ENCODE results near the gene CDC42EP2. TPM values are rescaled to one million over a fixed set of nuclear protein-coding genes. Genes with fewer than 3 reads are reported as not detected.

CDC42EP2 gene
- polyA plus RNA-seq, 1 experiment: 23.2 TPM

DNA sequence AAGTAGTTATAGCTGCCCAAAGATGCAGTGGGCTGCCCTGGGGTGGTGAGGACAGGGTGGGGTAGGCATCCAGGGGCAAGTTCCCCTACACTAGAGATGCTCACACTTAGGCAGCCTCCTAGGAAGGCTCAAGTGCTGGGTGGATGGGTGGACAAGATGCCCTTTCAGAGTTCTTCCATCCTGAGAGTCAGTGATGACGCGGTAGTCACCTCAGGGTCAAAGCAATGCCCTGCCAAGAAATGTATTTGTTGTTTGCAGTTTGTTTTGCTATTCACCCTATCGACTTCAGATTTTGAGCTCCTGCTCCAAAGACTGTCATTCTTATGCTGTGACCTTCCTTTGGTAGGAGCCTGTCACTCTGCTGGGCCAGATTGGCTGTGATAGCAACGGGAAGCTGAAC, 34.0 kb upstream of the CDC42EP2 start:
- no peak overlapping the region for H3K4me3 ChIP-seq (ENCODE audit: low read depth, low read length)
- TF ChIP-seq, protein P1, sequence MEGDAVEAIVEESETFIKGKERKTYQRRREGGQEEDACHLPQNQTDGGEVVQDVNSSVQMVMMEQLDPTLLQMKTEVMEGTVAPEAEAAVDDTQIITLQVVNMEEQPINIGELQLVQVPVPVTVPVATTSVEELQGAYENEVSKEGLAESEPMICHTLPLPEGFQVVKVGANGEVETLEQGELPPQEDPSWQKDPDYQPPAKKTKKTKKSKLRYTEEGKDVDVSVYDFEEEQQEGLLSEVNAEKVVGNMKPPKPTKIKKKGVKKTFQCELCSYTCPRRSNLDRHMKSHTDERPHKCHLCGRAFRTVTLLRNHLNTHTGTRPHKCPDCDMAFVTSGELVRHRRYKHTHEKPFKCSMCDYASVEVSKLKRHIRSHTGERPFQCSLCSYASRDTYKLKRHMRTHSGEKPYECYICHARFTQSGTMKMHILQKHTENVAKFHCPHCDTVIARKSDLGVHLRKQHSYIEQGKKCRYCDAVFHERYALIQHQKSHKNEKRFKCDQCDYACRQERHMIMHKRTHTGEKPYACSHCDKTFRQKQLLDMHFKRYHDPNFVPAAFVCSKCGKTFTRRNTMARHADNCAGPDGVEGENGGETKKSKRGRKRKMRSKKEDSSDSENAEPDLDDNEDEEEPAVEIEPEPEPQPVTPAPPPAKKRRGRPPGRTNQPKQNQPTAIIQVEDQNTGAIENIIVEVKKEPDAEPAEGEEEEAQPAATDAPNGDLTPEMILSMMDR (IDR thresholded peaks at IDR 0.05; ENCODE audit: insufficient read depth, low read depth, low read length): no peak
- DNase-seq (ENCODE audit: low read depth): no peak
- H3K27me3 ChIP-seq (ENCODE audit: control insufficient read depth, insufficient read depth, low read length): no peaks in the 10 kb centered on the region
- CTCF ChIA-PET: interaction anchor here (0.8 to 14.0 kb wide), 5 partner anchors 9 to 50 kb away, joined by 3 to 266 read pairs (median 7); partner anchors contain the start of genes CDC42EP2 and DPF2
- H3K36me3 ChIP-seq (ENCODE audit: control insufficient read depth, insufficient read depth, low read length): no peaks in the 10 kb centered on the region; the same call in 1 of the 2 replicates
- POLR2A ChIA-PET: interaction anchor here (0.6 kb wide), 1 partner anchor 10 kb away, joined by 3 read pairs; no protein-coding TSS in a partner anchor

DNA sequence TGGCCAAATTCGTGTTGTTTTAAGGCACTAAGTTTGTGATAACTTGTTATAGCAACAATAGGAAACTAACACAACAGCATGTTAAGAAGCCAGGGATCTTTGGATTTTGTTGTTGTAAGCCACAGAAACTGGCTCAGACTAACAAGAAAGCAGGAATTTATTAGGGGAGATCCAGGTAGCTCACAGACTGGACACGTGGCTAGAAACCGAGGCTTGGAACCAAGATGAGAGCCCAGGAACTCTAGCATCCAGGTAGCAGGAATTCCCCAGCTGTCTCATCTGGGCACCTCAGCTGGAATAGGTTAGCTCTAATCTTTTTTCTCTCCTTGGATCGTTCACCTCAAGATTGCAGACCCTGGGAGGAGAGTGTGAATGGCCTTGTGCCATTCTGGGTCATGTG, 28.0 kb upstream of the CDC42EP2 start:
- no peaks in the 10 kb centered on the region for H3K36me3 ChIP-seq (ENCODE audit: control insufficient read depth, insufficient read depth, low read length)
- DNase-seq (ENCODE audit: low read depth): no peak
- CTCF ChIA-PET: interaction anchor here (0.7 to 23.0 kb wide), 4 partner anchors 9 to 36 kb away, joined by 3 to 273 read pairs (median 6); partner anchors contain the start of gene CDC42EP2
- no peak overlapping the region for H3K4me3 ChIP-seq (ENCODE audit: low read depth, low read length)
- POLR2A ChIA-PET: no interaction called here
- no peaks in the 10 kb centered on the region for H3K27me3 ChIP-seq (ENCODE audit: control insufficient read depth, insufficient read depth, low read length)
- TF ChIP-seq, protein P1 (IDR thresholded peaks at IDR 0.05; ENCODE audit: insufficient read depth, low read depth, low read length): no peak

DNA sequence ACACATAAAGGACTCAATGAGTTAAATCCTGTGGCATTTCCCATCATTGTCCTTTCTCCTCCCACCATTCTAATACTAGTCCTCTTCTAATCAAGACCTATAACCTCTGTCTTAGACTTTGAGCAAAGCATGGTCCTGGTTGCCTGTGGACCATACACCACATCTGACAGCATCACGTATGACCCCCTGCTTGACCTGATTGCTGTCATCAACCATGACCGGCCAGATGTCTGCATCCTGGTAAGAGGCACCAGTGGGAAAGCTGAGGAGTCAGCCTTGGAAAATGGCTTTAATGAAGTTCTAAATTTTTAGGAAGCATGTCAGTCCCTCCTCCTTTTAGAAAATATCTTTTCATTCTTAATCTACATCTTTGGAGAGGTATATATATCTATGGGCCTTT, 27.1 kb upstream of the CDC42EP2 start:
- TF ChIP-seq, protein P1 (IDR thresholded peaks at IDR 0.05; ENCODE audit: insufficient read depth, low read depth, low read length): no peak
- no peaks in the 10 kb centered on the region for H3K36me3 ChIP-seq (ENCODE audit: control insufficient read depth, insufficient read depth, low read length)
- no peaks in the 10 kb centered on the region for H3K27me3 ChIP-seq (ENCODE audit: control insufficient read depth, insufficient read depth, low read length)
- CTCF ChIA-PET: interaction anchor here (0.9 to 23.0 kb wide), 3 partner anchors 10 to 28 kb away, joined by 4 to 273 read pairs (median 8); partner anchors contain the start of gene CDC42EP2
- no peak overlapping the region for H3K4me3 ChIP-seq (ENCODE audit: low read depth, low read length)
- no peak for DNase-seq (ENCODE audit: low read depth)
- POLR2A ChIA-PET: interaction anchor here (0.7 kb wide), 1 partner anchor 29 kb away, joined by 8 read pairs; no protein-coding TSS in a partner anchor

DNA sequence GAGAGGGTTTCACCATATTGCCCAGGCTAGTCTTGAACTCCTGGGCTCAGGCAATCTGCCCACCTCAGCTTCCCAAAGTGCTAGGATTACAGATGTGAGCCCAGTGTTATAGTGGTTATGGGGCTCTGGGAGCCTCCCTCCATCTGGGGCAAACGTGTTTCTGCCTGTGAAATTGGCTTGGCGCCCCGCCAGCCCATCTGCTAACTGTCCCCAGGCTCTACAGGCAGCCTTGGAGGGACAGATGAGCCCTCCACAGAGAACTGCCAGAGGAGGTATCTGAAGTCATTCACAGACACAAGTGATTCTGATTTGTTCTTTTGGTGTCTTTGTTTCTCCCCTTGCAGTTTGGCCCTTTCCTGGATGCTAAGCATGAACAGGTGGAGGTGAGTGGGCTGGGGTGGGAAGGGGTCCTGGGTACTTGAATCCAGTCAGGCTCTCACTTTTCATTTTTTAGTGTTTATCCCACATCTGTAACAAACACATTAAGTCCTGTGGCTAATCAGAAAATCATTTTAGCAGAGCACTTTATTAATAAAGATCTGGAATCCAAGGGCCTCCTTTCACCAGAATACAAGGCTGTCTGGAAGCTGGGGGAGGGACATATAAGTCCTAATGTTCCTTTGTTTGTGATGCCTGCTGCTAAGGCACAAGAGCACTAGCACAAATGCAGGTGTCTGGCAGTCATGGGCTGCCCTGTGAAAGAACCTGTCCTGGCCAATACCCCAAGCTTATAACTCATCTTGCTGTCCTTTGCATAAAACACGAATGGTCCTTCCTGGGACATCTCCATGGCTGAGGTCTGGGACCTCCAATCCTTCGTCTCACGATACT, 25.7 kb upstream of the CDC42EP2 start:
- no peak for DNase-seq (ENCODE audit: low read depth)
- ChIA-PET CTCF (interaction anchor here (0.8 to 23.0 kb wide), 7 partner anchors 9 to 41 kb away, joined by 3 to 273 read pairs (median 5); partner anchors contain the start of gene CDC42EP2), POLR2A (interaction anchor here (0.6 to 0.7 kb wide), 2 partner anchors 122 to 210 kb away, joined by 4 to 19 read pairs; partner anchors contain the start of gene MALAT1)
- TF ChIP-seq, protein P1 (IDR thresholded peaks at IDR 0.05; ENCODE audit: insufficient read depth, low read depth, low read length): no peak
- Histone ChIP-seq H3K36me3 (ENCODE audit: control insufficient read depth, insufficient read depth, low read length) (no peaks in the 10 kb centered on the region), H3K27me3 (ENCODE audit: control insufficient read depth, insufficient read depth, low read length) (no peaks in the 10 kb centered on the region), H3K4me3 (ENCODE audit: low read depth, low read length) (no peak overlapping the region)

Data from BJ (cell line).